GM11168 (cell line): Measurements from ENCODE around the gene PTTG2.

Experiments
- in situ Hi-C: fragments of 300-500 bp; cut with MboI; formaldehyde crosslinking; loops from one replicate; pipeline ENCODE4 v1.12.0; 2022; ENCODE audit warnings: low sequenced_read_pairs; ENCODE audit not compliant: unreplicated experiment

The PTTG2 gene

DNA sequence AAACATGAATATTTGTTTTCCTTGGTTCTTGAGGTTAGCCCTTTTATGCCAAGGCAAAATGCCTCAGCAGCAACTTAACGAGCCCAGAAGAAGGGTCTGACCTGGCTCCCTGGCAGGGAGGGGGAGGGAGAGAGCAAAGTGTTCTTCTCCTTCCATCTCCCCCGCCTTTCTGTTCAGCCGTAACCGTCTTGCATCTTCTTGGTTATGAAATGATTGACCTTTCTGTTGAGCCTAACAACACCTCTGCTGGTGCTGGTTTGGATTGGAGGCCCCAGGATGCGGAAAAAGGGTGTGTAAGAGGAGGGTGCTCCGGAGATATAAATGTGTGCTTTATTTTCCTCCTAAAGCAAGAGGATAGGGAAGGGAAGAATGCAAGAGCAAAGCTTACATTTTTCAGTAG lies 44.7 kb downstream of the PTTG2 start:
- in situ Hi-C loops = no loop called here

DNA sequence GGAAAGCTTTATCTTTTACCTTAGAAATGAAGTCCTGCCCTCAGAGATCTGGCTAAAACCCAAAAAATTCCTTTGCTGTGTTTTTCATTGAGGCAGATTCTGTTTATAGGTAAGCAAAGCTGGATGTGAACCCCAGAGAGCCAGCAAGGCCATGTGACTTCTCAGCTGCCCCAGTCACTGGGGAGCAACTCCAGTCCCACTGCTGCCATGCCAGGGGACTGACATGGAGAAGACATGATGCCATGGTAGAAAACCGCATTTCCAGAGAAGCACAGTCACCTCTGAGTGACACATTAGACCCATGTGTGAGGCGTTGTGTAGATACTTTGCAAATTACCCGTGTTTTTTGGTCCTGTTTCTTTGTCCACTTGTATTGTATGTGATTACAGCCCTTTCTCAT lies 45.4 kb downstream of the PTTG2 start:
- in situ Hi-C loops = no loop called here

DNA sequence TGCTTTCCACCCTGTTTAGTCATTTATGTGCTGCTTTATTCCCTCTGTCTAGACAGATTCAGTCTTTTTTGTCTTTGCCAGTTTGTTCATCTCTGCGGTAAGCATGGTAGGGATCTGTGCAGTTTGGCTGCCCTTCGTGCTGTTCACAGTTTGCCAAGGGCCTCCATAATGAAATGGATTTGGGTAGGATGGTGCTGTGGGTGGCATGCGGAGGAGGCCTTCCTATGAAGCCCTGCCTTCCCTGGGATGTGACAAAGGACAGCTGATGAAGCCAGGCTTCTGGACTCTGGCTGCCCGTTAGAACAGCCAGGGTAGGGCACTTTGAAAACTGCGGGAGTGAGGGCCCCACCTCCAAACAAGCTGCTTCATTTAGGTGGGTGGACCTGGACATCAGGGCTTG lies 47.4 kb downstream of the PTTG2 start:
- in situ Hi-C loops = no loop called here

DNA sequence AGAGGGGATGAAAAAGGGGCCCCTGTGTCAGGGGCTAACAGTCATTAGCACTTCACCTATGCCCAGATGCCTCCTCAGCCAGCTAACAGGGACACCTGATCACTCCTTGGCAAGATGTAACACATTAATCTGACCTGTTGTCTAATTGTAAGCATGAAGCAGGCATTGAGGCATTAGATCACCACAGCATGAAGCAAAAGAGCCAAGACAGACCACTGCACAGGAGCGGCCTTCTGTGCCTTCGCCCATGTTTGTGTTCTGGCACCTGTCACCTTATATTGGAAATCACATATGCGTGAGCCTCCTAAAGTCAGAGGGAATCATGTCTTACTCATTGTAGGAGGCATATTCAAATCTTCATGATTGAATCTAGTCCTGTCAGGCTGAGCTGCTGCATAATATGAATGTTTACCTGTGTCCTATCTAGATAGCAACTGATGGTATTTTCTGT lies 48.4 kb downstream of the PTTG2 start:
- in situ Hi-C loops = no loop called here

DNA sequence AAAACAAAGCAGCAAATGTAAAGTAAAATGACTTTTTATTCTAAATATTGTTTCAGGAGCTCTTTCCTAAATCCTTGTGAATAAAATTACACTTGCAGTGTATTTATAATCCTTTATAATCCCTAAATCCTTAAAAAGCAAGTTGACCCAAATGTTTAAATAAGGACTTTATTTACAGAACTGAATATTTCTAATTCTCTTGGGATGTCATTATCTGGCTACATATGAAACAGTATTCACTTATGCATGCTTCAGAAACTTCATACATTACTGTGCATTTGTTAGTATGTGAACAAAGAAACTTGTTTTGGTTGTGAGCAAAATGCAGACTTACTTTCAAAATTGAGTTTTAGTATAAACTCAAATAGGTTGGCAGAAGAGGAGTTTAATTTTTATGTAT lies 49.2 kb downstream of the PTTG2 start:
- in situ Hi-C loops = no loop called here

DNA sequence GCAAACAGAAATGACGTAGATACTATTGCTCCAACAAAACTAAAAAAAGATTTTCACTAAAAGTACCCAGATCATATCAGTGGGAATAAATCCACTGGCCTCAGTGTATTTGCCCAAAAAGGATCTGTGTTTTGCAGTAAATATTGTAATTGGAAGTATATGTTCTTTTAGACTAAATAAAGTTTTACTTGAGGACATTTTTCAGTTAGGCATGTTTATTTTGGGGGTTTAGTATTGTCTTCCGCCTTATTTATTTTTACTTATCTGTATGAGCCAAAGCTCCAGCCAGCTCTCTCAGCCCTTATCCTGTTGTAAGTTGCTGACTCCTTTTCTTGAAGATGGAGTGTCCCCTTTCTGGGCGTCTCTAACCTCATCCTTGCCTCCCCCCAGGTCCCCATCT lies 49.8 kb downstream of the PTTG2 start:
- in situ Hi-C loops = no loop called here
